ENCODE data around the gene STAT3. TPM values are rescaled to one million over a fixed set of nuclear protein-coding genes. Genes with fewer than 3 reads are reported as not detected.
A peak's percentile ranks its signal among the peaks of the same experiment; 100 is the strongest.

The STAT3 gene
- total and polyA plus RNA-seq, 2 of the 13 experiments (the other 11 are each of a cell fraction or from before 2014, with no cell fraction given) = 61.8 to 62.4 TPM

DNA sequence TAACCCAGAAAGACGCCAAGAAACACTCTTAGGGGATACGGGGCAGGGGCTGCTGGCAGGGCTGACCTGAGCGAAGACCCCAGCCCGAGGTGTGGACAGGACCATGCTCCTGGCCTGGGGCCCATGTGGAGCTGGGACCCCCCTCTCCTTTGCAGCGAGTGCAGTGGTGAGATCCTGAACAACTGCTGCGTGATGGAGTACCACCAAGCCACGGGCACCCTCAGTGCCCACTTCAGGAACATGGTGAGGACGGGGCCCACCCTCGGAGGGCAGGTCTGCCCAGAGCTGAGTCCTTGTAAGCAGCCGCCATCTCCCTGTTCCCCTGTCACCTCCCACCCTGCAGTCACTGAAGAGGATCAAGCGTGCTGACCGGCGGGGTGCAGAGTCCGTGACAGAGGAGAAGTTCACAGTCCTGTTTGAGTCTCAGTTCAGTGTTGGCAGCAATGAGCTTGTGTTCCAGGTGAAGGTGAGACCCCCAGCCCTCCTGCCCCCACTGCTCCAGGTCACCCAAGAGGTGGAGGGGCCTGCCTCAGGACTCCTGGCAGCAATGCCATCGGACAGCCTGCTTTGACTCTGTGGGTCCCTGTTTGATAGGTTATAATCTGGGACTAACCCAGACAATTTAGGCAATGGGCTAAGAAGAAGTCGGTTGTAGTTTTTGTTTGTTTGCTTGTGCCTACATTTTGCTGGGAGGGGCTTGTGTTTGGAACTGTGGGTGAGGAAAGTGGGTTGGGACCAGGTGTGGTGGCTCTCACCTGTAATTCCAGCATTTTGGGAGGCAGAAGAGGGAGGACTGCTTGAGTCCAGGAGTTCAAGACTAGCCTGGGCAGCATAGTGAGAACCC lies 83.8 kb downstream of the STAT3 start (continued):
- TF ChIP-seq, protein P1, sequence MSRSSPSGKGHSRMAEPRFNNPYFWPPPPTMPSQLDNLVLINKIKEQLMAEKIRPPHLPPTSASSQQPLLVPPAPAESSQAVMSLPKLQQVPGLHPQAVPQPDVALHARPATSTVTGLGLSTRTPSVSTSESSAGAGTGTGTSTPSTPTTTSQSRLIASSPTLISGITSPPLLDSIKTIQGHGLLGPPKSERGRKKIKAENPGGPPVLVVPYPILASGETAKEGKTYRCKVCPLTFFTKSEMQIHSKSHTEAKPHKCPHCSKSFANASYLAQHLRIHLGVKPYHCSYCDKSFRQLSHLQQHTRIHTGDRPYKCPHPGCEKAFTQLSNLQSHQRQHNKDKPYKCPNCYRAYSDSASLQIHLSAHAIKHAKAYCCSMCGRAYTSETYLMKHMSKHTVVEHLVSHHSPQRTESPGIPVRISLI (CRISPR knock-in tag; IDR thresholded peaks at IDR 0.05; ENCODE audit: borderline replicate concordance) = no peak
- TF ChIP-seq, protein P2, sequence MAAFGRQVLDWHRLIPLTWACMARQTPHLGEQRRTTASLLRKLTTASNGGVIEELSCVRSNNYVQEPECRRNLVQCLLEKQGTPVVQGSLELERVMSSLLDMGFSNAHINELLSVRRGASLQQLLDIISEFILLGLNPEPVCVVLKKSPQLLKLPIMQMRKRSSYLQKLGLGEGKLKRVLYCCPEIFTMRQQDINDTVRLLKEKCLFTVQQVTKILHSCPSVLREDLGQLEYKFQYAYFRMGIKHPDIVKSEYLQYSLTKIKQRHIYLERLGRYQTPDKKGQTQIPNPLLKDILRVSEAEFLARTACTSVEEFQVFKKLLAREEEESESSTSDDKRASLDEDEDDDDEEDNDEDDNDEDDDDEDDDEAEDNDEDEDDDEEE (CRISPR knock-in tag; IDR thresholded peaks at IDR 0.05) = peak; percentile 89; the same call in 1 of the 2 replicates
- TF ChIP-seq CHD4 (IDR thresholded peaks at IDR 0.05; ENCODE audit: borderline replicate concordance, low read length) (no peak), MEIS2 (CRISPR knock-in tag; IDR thresholded peaks at IDR 0.05) (peak; percentile 76; the same call in 1 of the 2 replicates), MXD4 (CRISPR knock-in tag; IDR thresholded peaks at IDR 0.05) (0 out of 2 replicates have a peak, but pooled peaks have one; percentile 33), ZNF720 (CRISPR knock-in tag; IDR thresholded peaks at IDR 0.05) (no peak), ZNF713 (CRISPR knock-in tag; IDR thresholded peaks at IDR 0.05) (no peak), SOX5 (CRISPR knock-in tag; IDR thresholded peaks at IDR 0.05; ENCODE audit: borderline replicate concordance) (peak; percentile 13; the same call in 1 of the 2 replicates), TOPORS (CRISPR knock-in tag; IDR thresholded peaks at IDR 0.05) (peak; percentile 83; the same call in 1 of the 2 replicates), ZBTB7B (CRISPR knock-in tag; IDR thresholded peaks at IDR 0.05) (peak; percentile 94), SMAD1 (CRISPR knock-in tag; IDR thresholded peaks at IDR 0.05; ENCODE audit: borderline replicate concordance, low read depth) (peak; percentile 70; the same call in 1 of the 2 replicates)
- TF ChIP-seq, protein P3, sequence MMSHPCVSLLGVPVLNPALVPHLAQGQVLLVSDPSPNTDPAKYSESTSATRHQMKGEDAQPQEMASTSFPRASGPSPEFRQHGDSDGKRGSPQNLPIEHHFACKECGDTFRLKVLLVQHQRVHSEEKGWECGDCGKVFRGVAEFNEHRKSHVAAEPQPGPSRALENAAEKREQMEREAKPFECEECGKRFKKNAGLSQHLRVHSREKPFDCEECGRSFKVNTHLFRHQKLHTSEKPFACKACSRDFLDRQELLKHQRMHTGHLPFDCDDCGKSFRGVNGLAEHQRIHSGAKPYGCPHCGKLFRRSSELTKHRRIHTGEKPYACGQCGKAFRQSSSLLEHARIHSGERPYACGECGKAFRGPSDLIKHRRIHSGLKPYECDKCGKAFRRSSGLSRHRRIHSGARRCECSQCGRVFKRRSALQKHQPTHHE (CRISPR knock-in tag; IDR thresholded peaks at IDR 0.05; ENCODE audit: borderline replicate concordance) = no peak
- TF ChIP-seq, protein P4, sequence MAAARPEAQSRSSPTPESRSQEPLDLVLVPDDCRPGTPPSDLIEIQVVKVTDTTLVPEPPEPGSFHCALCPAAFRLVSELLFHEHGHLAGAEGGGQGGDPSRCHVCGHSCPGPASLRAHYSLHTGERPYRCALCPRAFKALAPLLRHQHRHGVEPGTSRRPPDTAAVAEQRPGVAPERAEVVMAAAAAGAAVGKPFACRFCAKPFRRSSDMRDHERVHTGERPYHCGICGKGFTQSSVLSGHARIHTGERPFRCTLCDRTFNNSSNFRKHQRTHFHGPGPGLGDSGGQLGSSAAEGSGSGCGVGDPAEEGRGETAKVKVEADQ (CRISPR knock-in tag; IDR thresholded peaks at IDR 0.05; ENCODE audit: borderline replicate concordance) = peak; percentile 47; the same call in 1 of the 2 replicates
- TF ChIP-seq, protein P5, sequence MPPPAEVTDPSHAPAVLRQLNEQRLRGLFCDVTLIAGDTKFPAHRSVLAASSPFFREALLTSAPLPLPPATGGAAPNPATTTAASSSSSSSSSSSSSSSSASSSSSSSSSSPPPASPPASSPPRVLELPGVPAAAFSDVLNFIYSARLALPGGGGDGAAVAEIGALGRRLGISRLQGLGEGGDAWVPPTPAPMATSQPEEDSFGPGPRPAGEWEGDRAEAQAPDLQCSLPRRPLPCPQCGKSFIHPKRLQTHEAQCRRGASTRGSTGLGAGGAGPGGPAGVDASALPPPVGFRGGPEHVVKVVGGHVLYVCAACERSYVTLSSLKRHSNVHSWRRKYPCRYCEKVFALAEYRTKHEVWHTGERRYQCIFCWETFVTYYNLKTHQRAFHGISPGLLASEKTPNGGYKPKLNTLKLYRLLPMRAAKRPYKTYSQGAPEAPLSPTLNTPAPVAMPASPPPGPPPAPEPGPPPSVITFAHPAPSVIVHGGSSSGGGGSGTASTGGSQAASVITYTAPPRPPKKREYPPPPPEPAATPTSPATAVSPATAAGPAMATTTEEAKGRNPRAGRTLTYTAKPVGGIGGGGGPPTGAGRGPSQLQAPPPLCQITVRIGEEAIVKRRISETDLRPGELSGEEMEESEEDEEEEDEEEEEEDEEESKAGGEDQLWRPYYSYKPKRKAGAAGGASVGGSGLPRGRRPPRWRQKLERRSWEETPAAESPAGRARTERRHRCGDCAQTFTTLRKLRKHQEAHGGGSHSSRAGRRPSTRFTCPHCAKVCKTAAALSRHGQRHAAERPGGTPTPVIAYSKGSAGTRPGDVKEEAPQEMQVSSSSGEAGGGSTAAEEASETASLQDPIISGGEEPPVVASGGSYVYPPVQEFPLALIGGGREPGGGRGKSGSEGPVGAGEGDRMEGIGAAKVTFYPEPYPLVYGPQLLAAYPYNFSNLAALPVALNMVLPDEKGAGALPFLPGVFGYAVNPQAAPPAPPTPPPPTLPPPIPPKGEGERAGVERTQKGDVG (CRISPR knock-in tag; IDR thresholded peaks at IDR 0.05; ENCODE audit: borderline replicate concordance) = peak; percentile 70; the same call in 1 of the 2 replicates
- TF ChIP-seq, protein P6, sequence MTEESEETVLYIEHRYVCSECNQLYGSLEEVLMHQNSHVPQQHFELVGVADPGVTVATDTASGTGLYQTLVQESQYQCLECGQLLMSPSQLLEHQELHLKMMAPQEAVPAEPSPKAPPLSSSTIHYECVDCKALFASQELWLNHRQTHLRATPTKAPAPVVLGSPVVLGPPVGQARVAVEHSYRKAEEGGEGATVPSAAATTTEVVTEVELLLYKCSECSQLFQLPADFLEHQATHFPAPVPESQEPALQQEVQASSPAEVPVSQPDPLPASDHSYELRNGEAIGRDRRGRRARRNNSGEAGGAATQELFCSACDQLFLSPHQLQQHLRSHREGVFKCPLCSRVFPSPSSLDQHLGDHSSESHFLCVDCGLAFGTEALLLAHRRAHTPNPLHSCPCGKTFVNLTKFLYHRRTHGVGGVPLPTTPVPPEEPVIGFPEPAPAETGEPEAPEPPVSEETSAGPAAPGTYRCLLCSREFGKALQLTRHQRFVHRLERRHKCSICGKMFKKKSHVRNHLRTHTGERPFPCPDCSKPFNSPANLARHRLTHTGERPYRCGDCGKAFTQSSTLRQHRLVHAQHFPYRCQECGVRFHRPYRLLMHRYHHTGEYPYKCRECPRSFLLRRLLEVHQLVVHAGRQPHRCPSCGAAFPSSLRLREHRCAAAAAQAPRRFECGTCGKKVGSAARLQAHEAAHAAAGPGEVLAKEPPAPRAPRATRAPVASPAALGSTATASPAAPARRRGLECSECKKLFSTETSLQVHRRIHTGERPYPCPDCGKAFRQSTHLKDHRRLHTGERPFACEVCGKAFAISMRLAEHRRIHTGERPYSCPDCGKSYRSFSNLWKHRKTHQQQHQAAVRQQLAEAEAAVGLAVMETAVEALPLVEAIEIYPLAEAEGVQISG (CRISPR knock-in tag; IDR thresholded peaks at IDR 0.05) = peak; percentile 40
